ENCODE measurements around the gene FGF16. TPM values are rescaled to one million over a fixed set of nuclear protein-coding genes. Genes with fewer than 3 reads are reported as not detected.

The FGF16 gene
- total and polyA plus RNA-seq, 2 experiments from 2014 or later, result 0.27 TPM; not detected in 1

GRCh38 chrX:77446029-77446585 is 1.1 kb upstream of the FGF16 start:
- Histone ChIP-seq H2AFZ (no peak overlapping the region), H3K79me2 (no peaks in the 10 kb centered on the region), H3K4me2 (peak overlapping the region; percentile 79), H3K27me3 (peaks cover 18% of the 10 kb centered on the region), H3K9me2 (replicated peaks; ENCODE audit: insufficient read depth) (no peaks in the 10 kb centered on the region), H3K4me3 (no peak overlapping the region), H3K9me3 (ENCODE audit: low read depth) (no peaks in the 10 kb centered on the region), H4K20me1 (ENCODE audit: insufficient read depth, poor library complexity, severe bottlenecking) (no peaks in the 10 kb centered on the region), H3K36me3 (replicated peaks; ENCODE audit: insufficient read depth, low read depth) (no peaks in the 10 kb centered on the region), H3K4me1 (ENCODE audit: insufficient read depth) (no peaks in the 10 kb centered on the region), H3K27ac (no peak overlapping the region)
- TF ChIP-seq CTCF (IDR thresholded peaks at IDR 0.05; ENCODE audit: poor library complexity), result peak; percentile 31
- no peak for TF ChIP-seq EZH2 (IDR thresholded peaks at IDR 0.05; ENCODE audit: borderline replicate concordance)
- peak; percentile 13 for DNase-seq (ENCODE audit: low spot score)
- WGBS (ENCODE audit: low lambda C conversion rate, missing lambda C conversion rate), result 43% methylated on average over 27 of the region's 27 CpGs

- Histone ChIP-seq H3K4me2 (peak overlapping the region; percentile 79), H3K9me3 (ENCODE audit: low read depth) (no peaks in the 10 kb centered on the region), H2AFZ (no peak overlapping the region), H3K9me2 (replicated peaks; ENCODE audit: insufficient read depth) (no peaks in the 10 kb centered on the region), H3K27ac (no peak overlapping the region), H3K79me2 (no peaks in the 10 kb centered on the region), H3K27me3 (peaks cover 18% of the 10 kb centered on the region), H3K4me3 (no peak overlapping the region), H3K36me3 (replicated peaks; ENCODE audit: insufficient read depth, low read depth) (no peaks in the 10 kb centered on the region), H3K4me1 (ENCODE audit: insufficient read depth) (no peaks in the 10 kb centered on the region), H4K20me1 (ENCODE audit: insufficient read depth, poor library complexity, severe bottlenecking) (no peaks in the 10 kb centered on the region)
- TF ChIP-seq EZH2phosphoT487 (IDR thresholded peaks at IDR 0.05; ENCODE audit: low read depth, severe bottlenecking, unreplicated experiment) (no peak), CTCF (IDR thresholded peaks at IDR 0.05; ENCODE audit: poor library complexity) (no peak), EZH2 (IDR thresholded peaks at IDR 0.05; ENCODE audit: borderline replicate concordance) (no peak)
- WGBS (ENCODE audit: low lambda C conversion rate, missing lambda C conversion rate), result 59% methylated on average over 68 of the region's 73 CpGs
- DNase-seq (ENCODE audit: low spot score), result no peak
These were observed 722 bp downstream of the FGF16 start for GRCh38 chrX:77447653-77448569.

GRCh38 chrX:77450415-77450814 is 3.2 kb downstream of the FGF16 start:
- no peak overlapping the region for H3K4me2 ChIP-seq
- no peaks in the 10 kb centered on the region for H4K20me1 ChIP-seq (ENCODE audit: insufficient read depth, poor library complexity, severe bottlenecking)
- no peak for DNase-seq (ENCODE audit: low spot score)
- H3K9me3 ChIP-seq (ENCODE audit: low read depth), result no peaks in the 10 kb centered on the region
- TF ChIP-seq CTCF (IDR thresholded peaks at IDR 0.05; ENCODE audit: poor library complexity) (no peak), EZH2phosphoT487 (IDR thresholded peaks at IDR 0.05; ENCODE audit: low read depth, severe bottlenecking, unreplicated experiment) (no peak), EZH2 (IDR thresholded peaks at IDR 0.05; ENCODE audit: borderline replicate concordance) (no peak)
- H3K79me2 ChIP-seq, result no peaks in the 10 kb centered on the region
- no peak overlapping the region for H3K4me3 ChIP-seq
- no peaks in the 10 kb centered on the region for H3K4me1 ChIP-seq (ENCODE audit: insufficient read depth)
- H3K27ac ChIP-seq, result no peak overlapping the region
- H3K9me2 ChIP-seq (replicated peaks; ENCODE audit: insufficient read depth), result no peaks in the 10 kb centered on the region
- H3K27me3 ChIP-seq, result peaks cover 15% of the 10 kb centered on the region
- no peak overlapping the region for H2AFZ ChIP-seq
- 56% methylated on average over 3 of the region's 3 CpGs for WGBS (ENCODE audit: low lambda C conversion rate, missing lambda C conversion rate)
- H3K36me3 ChIP-seq (replicated peaks; ENCODE audit: insufficient read depth, low read depth), result no peaks in the 10 kb centered on the region

Data from hepatocyte (in vitro differentiated cells).